PC-9 (cell line): ENCODE results near the gene MCCC2.

Source experiments
- EZH2 ChIP-seq: fragments of 200-600 bp; sonication (generic); IDR thresholded peaks from 2 replicates; pipeline ENCODE4 v1.8.0; 2017; ENCODE audit warnings: antibody characterized with exemption, low read depth
- TF ChIP-seq, protein P1 (sequence below): fragments of 200-600 bp; sonication (generic); conservative IDR thresholded peaks from 2 replicates; pipeline ENCODE4 v1.6.1; 2017; ENCODE audit warnings: mixed run types, antibody characterized with exemption, mild to moderate bottlenecking, moderate library complexity

DNA sequence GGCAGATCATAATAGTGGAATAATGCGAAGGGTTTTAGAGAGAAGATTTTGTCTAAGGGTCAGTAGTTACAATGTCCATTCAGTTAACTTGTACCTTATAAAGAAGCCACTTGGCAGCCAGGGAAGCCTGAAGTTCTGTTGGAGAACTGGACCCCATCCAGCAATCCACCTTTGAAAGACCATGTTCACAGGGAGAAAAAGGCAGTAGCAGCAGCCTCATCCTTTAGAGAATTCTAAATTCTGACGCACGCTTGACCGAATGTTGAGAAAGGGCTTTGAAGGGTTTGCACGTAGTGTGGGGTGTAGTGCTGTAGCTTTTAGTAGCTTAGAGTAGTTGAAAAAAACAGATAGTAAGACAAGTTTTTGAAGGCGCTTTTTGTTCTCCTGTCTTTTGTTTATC is 42.8 kb downstream of the MCCC2 start:
- TF ChIP-seq, protein P1, sequence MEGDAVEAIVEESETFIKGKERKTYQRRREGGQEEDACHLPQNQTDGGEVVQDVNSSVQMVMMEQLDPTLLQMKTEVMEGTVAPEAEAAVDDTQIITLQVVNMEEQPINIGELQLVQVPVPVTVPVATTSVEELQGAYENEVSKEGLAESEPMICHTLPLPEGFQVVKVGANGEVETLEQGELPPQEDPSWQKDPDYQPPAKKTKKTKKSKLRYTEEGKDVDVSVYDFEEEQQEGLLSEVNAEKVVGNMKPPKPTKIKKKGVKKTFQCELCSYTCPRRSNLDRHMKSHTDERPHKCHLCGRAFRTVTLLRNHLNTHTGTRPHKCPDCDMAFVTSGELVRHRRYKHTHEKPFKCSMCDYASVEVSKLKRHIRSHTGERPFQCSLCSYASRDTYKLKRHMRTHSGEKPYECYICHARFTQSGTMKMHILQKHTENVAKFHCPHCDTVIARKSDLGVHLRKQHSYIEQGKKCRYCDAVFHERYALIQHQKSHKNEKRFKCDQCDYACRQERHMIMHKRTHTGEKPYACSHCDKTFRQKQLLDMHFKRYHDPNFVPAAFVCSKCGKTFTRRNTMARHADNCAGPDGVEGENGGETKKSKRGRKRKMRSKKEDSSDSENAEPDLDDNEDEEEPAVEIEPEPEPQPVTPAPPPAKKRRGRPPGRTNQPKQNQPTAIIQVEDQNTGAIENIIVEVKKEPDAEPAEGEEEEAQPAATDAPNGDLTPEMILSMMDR, result no peak
- TF ChIP-seq EZH2, result no peak
